Measurements from ENCODE around the gene TMCC1.
"Not testable (repeated sequence)": the region's sequence is repeated elsewhere in the genome, so short reads cannot be mapped to it uniquely, and the experiment has no call there.

The TMCC1 gene

DNA sequence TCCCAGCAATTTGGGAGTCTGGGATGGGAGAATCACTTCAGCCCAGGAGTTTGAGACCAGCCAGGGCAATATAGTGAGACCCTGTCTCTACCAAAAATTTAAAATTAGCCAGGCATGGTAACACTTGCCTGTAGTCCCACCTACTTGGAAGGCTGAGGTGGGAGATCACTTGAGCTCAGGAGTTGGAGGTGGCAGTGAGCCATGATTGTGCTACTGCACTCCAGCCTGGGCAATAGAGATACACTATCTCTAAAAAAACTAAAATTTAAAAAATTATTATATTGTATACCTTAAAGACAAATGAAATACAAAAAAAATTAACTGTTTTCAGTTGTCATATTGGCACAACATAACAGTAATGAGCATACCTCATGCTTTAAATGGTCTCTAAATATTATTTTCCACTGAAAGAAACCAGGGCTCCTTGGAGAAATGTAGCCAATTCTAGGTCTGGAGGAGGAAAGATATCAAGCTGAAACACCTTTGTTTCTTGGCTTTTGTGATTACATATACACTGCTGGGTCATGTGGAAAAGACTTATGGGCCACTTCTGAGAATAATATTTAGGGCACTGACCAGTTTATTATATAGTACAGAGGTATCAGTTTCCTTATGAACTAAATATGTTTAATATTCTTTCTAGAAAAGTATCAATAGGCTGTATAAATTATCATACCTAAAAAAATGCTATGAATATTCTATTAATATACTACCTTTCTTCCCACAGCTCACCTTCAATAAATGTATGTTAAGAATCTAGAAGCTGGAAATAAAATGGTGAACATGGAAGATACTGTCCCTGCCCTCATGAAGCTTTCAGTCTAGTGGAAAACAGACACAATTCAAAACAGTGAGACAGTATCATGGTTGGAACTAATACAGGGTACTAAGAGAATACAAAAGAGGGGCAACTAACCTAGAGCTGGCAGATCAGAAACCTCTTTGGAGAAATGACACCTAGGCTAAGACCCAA lies 119.5 kb downstream of the TMCC1 start:
- DNase-seq (ENCODE audit: low read depth in 2 of 2): no peak

DNA sequence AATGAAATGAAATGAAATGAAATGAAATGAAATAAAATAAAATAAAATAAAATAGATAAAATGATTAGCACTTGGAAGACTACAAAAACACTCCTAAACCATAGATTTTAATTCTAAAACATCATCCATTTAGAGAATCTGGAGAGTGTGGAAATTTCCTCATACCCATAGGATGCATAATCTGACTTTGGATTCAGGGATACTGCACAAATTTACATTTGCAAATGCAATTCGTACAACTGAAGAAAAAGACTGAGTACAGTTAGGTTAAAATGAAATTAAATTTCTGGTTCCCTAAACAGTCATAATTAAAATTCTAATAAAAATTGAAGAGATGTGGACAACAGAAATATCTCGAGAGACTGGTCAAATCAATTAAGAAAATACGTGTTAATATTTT lies 122.9 kb downstream of the TMCC1 start:
- no peak for DNase-seq (ENCODE audit: low read depth in 2 of 2)

DNA sequence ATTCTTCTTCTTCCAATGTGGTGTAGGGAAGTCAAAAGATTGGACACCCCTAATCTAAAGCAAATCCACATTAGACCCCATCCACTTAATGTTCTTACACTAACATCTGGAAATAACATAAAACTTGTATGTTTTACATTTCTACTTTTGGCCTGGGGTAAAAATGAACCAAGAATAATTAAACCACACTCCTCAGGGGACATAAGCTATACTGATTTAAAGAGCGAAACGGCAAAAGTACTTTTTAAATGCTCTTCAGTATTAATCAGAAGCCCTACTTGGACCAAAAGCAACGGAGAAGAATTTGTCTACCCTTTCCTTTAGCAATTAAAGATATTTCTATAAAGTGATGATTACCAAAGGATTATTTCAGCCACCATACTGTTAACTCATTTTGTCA lies 123.9 kb downstream of the TMCC1 start:
- no peak for DNase-seq (ENCODE audit: low read depth in 2 of 2)

DNA sequence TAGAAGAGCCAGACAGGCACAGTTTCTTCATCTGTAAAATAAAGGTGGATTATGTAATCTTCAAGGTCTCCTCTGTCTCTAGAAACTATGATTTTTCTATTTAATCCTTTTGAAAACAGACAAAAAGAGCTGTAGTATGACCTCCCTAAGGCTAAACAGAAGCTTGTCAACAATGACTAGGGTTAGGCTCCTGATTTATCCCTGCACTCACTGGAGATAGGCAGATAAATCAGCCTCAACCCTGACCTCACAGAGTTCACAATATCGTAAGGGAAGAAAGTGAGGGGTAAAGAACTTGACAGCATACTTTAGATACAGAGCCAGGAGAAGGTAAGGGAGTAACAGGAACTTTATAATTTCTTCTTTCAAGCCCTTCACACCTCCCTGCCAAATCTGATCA lies 124.8 kb downstream of the TMCC1 start:
- no peak for DNase-seq (ENCODE audit: low read depth in 2 of 2)

DNA sequence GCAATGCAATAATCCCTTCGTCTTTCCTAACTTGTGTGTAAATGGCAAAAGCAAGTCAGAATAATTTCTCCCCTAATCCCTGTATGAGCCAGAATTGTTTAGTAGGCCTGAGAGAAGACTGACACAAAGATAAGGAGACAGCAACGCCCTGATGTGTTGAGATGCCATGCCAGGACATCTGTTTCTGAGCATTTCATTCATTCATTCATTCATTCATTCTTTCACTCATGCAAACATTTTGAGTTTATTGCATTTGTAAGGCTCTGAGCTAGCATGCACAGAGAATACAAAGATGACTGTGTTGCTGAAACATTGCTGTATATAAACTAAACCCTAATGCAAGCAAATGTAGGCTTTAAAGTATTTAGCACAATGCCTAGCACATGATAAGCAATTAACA lies 127.4 kb downstream of the TMCC1 start:
- DNase-seq (ENCODE audit: low read depth in 2 of 2): no peak

DNA sequence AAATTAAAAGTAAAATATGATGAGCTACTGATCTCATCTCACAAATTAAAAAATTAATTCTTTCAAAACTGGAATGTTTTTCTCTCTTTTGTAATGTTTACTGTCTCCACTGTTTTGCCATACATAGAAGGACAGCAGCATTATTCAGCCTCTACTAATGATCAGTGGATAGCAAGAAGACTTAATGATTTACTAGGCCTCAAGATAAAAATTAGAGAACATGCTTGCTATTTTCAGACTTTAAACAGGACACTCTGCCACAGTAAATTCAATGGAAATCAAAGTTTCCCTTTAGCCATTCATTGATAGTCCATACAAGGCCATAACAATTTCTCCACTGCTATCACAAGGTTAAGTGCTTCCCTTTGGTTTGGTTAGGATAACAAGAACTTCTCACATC lies 129.4 kb downstream of the TMCC1 start:
- no peak for DNase-seq (ENCODE audit: low read depth in 2 of 2)

DNA sequence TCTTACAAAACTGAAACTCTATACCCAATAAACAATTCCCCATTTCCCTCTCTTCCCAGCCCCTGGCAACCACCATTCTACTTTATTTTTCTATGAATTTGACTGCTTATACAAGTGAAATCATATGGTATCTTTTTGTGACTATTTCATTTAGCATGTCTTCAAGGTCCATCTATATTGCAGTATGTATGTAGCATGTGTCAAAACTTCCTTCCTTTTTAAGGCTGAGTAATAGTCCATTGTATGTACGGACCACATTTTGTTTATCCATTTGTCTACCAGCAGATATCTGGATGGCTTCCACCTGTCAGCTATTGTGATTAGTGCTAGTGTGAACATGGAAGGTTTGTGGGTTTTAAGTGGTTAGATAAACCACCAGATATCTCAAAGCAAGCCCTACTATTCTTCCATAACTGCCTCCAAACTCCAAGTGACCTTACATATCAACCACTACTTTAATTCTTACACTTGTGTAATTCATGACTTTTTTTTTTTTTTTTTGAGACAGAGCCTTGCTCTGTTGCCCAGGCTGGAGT lies 134.7 kb downstream of the TMCC1 start:
- no peak for DNase-seq (ENCODE audit: low read depth in 2 of 2)

DNA sequence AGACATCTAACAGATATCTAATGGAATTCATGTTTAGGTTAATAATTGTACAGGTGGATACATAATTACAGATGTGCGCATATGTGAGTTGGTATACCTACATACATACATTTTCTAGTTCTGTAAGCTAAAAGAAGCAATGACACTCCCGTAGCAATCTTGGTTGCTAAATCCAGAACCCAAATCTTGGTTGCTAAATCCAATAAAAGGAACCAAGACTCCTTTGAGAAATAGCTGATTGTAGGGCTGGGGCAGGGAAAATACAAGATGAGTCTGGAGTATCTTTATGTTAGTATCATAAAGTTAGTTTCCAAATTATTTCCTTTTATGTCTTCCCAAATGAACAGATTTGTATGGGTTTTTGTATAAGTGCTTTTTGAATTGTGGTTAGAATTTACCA lies 135.2 kb downstream of the TMCC1 start:
- no peak for DNase-seq (ENCODE audit: low read depth in 2 of 2)

DNA sequence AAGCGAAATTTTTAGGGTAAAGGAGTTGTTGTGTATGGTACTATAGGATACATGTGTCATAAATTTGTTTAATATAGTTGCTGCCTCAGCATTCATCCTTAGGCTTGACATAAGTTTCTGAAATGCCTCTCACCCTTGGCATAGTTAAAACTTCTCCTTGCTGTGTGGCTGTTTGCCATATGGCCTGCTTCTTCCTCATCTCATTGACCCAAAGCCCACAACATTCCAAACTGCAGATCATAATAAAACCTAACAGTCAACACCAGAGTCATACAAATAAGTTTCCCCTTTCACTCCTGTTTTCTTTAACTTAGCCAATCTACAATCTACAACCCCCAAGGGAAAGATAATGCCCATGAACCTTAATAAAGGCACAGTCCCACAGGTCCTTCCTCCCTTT lies 136.6 kb downstream of the TMCC1 start:
- DNase-seq (ENCODE audit: low read depth in 2 of 2): no peak

DNA sequence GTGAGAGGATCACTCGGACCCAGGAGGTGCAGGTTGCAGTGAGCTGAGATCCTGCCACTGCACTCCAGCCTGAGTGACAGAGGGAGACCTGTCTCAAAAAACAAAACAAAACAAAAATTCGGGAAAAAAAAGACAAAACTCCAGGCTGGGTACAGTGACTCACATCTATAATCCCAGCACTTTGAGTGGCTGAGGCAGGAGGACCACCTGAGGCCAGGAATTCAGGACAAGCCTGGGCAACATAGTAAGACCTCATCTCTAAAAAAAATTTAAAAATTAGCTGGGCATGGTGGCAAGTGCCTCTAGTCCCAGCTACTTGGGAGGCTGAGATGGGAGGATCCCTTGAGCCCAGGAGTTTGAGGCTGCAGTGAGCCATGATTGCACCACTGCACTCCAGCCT lies 142.4 kb downstream of the TMCC1 start:
- DNase-seq (ENCODE audit: low read depth in 2 of 2): not testable (repeated sequence)

DNA sequence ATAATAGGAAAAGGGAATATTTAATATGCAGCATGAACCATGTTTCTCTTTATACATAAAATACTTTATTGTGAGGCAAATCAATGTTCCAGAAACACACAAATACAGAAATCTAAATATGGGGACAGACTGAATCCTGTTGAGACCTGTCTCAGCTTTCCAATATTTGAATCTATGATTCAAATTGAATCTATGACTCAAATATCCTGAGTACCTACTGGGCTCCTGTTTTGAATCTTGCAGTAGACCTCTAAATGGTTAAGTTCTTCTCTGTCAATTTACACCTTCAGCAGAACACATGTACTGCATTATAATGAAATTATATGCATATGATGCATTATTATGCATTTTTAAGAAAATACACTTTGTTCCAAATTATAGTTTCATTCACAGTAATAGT lies 143.8 kb downstream of the TMCC1 start:
- DNase-seq (ENCODE audit: low read depth in 2 of 2): no peak

DNA sequence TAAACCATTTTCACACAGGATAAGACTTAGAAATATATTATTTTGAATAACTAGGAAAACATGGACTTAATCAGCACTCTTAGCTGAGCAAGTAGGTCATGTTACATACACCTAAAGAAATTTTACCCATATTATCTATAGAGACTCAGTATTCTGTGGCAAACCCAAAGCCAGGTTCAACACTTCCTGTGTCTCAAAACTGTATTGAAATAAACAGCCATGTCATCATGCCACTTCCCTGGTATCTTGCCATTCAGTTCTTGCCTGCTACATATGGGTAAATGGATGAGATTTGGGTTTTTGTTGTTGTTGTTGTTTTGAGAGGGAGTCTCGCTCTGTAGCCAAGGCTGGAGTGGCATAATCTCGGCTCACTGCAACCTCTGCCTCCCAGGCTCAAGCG lies 145.5 kb downstream of the TMCC1 start:
- DNase-seq (ENCODE audit: low read depth in 2 of 2): no peak

DNA sequence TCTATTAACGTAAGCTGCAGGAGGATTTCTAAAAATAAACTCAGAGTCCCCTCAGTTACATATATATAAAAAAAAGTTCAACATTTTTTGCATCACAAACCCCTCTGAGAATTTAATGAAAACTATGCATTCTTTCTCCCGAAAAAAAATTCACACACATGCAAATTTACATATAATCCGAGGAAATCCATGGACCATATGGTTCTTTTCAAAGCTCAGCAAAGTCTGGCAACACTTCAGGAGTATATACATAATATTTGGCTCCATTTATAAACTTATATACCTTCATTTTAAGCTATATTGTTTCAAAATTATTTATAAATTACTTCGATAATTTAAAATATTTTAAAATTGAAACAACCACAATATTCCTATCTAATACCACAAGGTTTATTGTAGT lies 146.4 kb downstream of the TMCC1 start:
- no peak for DNase-seq (ENCODE audit: low read depth in 2 of 2)

DNA sequence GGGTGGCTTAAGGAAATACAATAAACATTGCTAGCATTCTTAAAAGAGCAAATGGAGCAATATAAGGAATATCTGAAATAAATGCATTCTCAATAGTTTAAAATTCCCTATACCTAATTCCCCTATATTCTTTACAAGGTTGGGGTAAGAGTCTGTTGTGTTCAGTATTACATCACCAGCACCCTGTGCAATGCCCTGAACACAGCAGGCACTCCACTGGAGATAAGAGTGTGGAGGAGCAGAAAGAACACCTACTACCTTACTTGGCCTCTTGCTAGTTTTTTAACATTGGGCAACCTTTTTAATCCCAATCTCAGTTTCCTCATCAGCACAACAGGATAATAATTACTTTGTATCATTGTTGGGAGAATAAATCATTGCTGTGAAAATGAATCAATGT lies 146.9 kb downstream of the TMCC1 start:
- no peak for DNase-seq (ENCODE audit: low read depth in 2 of 2)

DNA sequence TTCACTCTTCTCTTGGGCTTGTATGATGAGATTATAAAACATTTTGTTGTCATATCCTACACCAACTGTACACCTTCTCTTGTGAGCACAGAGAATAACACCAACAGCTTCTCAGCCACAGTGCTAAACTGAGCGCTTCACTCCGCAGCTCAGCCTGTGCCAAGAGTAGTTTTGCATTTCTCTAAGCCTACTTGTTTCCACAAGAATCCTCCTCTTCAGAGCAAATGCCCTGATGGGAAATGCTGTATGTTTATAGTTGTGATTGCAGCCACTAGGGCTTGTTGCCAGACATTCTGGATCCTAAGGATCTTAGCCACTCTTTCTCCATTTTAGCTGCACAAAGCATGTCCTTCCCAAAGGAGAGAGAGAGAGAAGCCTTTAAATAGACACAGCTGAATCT lies 148.3 kb downstream of the TMCC1 start:
- DNase-seq (ENCODE audit: low read depth in 2 of 2): no peak

DNA sequence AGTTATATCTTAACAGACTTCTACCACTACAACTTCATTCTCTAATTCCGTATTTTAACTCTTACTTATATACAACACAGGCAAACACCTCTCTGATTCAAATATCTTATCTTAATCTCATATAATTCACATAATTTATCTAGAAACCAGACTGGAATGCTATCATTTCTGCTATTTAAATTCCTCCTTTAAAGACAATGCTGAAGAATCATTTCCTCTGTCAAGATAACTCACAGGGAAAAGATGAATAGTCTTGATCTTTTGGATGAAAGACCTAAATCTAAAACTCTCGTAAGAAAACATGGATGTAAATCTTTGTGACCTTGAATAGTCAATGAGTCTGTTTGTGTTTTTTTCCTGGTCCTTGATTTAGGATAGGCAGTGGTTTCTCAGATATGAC lies 151.7 kb downstream of the TMCC1 start:
- no peak for DNase-seq (ENCODE audit: low read depth in 2 of 2)

DNA sequence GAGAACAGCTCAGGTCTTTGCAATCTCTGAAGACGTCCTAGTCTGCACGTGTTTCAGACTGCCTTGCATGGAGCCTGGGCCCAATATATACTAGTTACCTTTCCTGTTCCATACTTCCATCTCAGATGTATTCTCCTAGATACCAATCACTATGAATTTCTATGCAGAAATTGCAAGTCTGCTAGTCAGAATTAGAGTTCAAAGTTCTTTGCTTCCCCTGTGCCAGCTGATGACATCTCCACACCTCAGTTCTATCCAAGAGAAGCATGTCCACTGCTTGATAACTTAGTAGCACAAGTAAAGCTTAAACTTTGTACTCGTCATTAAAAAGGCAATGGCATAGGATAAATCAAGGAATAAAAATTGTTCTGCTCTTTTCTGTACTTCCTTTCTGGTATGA lies 153.4 kb downstream of the TMCC1 start:
- no peak for DNase-seq (ENCODE audit: low read depth in 2 of 2)

DNA sequence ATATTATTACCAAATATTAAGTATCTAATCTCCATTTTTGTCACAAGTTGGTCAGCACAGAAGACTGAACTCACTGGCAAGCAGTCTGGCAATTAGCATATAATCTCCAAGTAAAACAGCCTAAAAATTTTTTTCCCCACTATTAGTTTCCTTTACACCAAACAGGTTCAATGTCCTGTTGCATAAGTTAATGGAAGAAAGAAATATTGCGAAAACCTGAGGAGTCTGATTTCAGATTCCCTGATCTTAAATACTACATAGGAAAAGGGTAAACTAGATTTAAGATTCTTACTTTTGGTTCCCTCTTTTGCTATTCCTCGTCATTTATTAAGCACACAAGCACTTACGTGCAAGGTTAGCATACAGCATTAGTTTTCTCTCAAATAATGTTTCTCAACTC lies 153.9 kb downstream of the TMCC1 start:
- no peak for DNase-seq (ENCODE audit: low read depth in 2 of 2)

DNA sequence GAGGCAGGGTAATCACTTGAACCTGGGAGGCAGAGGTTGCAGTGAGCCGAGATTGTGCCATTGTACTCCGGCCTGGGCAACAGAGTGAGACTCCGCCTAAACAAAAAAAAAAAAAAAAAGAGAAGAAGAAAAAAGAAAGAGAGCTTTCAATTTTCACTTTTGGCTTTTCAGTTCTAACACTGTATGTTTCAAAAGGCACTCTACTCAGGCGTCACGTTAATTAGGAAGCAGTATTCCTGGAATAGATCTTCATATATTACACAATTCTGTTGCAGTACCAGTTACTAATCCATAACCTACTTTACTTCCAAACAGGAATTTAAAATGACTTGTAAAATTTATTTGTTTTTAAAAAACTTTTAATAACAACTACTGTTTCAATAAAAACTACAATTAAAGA lies 155.3 kb downstream of the TMCC1 start:
- no peak for DNase-seq (ENCODE audit: low read depth in 2 of 2)

DNA sequence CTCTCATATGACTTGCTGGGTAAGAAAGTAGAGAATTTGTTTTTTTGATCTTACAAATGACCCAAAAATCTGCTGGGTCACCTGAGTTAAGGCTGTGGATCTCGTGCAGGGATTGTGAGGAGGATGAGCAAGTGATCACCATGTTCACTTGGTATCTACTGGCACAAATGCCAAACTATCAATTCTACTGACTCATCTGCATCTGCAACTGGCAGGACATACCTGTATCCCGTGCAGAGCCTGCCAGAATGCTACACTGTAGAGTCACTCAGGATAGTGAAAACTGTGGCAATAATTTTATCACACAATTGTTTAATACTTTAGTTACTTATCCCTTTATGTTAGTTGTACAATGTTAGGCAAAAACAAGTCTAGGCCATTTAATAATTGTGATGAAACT lies 157.4 kb downstream of the TMCC1 start:
- no peak for DNase-seq (ENCODE audit: low read depth in 2 of 2)

DNA sequence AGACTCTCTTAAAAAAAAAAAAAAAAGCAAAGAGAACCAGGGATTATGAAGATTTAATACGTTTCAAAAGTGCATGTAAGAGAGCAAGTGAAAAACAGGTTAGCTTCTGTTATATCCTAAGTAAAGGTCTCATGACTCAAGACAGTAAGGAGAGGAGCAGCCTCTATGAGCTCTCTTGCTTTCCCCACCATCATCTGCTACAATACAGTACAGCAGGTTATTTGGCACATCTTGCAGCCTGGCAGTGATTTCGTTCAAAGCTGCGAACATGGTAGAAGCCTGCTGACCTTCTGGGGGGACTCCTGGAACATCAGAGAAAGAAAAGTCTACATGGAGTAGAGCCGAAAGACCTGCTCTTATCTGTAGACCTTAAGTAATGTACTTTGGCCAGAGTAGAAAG lies 157.9 kb downstream of the TMCC1 start:
- no peak for DNase-seq (ENCODE audit: low read depth in 2 of 2)

DNA sequence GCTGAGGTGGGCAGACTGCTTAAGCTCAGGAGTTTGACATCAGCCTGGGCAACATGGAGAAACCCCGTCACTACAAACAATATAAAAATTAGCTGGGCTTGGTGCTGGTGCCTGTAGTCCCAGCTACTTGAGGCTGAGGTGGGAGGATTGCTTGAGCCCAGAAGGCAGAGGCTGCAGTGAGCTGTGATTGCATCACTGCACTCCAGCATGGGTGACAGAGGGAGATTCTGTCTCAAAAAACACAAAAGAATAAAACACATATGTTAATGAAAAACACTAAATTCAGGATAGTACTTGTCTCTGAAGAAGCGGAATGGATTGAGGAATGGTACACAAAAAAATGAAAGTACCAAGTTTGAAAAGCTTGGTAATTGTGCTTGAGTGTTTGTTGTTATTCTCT lies 159.1 kb downstream of the TMCC1 start:
- DNase-seq (ENCODE audit: low read depth in 2 of 2): no peak

DNA sequence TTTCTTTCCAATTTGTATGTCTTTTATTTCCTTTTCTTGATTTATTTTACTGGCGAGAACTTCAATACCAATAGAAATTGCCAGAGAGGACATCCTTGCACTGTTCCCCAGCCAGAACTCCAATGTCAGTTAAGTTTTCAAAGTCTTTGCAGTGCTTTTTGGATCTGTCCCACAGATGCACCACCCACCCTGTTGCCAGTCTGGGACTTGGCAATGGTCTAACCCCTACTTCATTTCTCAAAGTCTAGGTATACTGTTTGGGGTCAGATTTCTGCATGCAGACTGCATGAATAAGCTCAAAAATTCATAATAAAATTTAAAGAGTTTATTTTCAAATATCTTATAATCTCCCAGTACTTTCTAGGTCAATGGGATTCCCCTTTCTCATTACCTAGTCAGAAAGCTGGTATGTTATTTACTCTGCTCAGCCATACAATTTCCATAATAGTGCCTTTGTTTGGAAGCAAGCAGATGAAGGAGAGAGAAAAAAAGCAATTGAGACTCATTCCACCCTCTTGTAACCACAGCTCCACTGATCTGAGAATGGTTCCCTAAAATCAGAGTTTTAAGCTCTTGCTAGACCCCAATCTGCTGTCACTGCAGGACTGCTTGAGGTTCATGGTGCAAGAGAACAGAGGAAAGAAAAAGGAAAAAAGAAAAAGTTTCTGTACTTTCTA lies 161.2 kb downstream of the TMCC1 start:
- DNase-seq (ENCODE audit: low read depth in 2 of 2): no peak
